GM23248 (cell line): ENCODE measurements around the gene FSIP1. TPM values are rescaled to one million over a fixed set of nuclear protein-coding genes. Genes with fewer than 3 reads are reported as not detected.
A peak's percentile ranks its signal among the peaks of the same experiment; 100 is the strongest.

Source experiments
- DNase-seq: peaks from one replicate; pipeline ENCODE4 v3.0.0-alpha.2; 2015
- H2AFZ ChIP-seq: fragments of 200-600 bp; sonication (generic); 2 replicates; pipeline ENCODE4 v1.6.1; 2016; ENCODE audit warnings: antibody characterized with exemption
- H3F3A ChIP-seq: fragments of 200-600 bp; sonication (generic); 2 replicates; pipeline ENCODE4 v1.6.1; 2016; ENCODE audit warnings: mild to moderate bottlenecking, antibody characterized with exemption, mixed run types; ENCODE audit not compliant: insufficient read depth
- H3K27ac ChIP-seq: fragments of 200-600 bp; sonication (generic); 2 replicates; pipeline ENCODE4 v1.5.1; 2016; ENCODE audit warnings: mild to moderate bottlenecking
- H3K27me3 ChIP-seq: fragments of 200-600 bp; sonication (generic); replicated peaks from 2 replicates; pipeline ENCODE4 v1.6.1; 2016; ENCODE audit warnings: mild to moderate bottlenecking; ENCODE audit not compliant: insufficient read depth
- H3K36me3 ChIP-seq: fragments of 200-600 bp; sonication (generic); 2 replicates; pipeline ENCODE4 v1.6.1; 2016; ENCODE audit warnings: low read depth, mild to moderate bottlenecking
- H3K4me1 ChIP-seq: fragments of 200-600 bp; sonication (generic); 2 replicates; pipeline ENCODE4 v1.6.1; 2016; ENCODE audit warnings: mild to moderate bottlenecking; ENCODE audit not compliant: insufficient read depth
- H3K4me2 ChIP-seq: fragments of 200-600 bp; sonication (generic); one replicate; pipeline ENCODE4 v1.6.1; 2016; ENCODE audit warnings: mild to moderate bottlenecking; ENCODE audit not compliant: unreplicated experiment
- H3K4me3 ChIP-seq: fragments of 200-600 bp; sonication (generic); 2 replicates; pipeline ENCODE4 v1.5.1; 2016; ENCODE audit warnings: mild to moderate bottlenecking
- H3K79me2 ChIP-seq: fragments of 200-600 bp; sonication (generic); 2 replicates; pipeline ENCODE4 v1.6.1; 2016; ENCODE audit warnings: mild to moderate bottlenecking; ENCODE audit not compliant: insufficient read depth
- H3K9ac ChIP-seq: fragments of 200-600 bp; sonication (generic); 2 replicates; pipeline ENCODE4 v1.6.1; 2016; ENCODE audit warnings: mild to moderate bottlenecking
- H3K9me2 ChIP-seq: fragments of 200-600 bp; sonication (generic); 2 replicates; pipeline ENCODE4 v1.6.1; 2016; ENCODE audit warnings: mixed run types, mild to moderate bottlenecking, moderate library complexity; ENCODE audit not compliant: insufficient read depth
- H3K9me3 ChIP-seq: fragments of 200-600 bp; sonication (generic); one replicate; pipeline ENCODE4 v1.6.1; 2017; ENCODE audit warnings: low read depth
- H4K20me1 ChIP-seq: fragments of 200-600 bp; sonication (generic); 2 replicates; pipeline ENCODE4 v1.6.0; 2016; ENCODE audit not compliant: insufficient read depth
- EZH2 ChIP-seq: fragments of 200-600 bp; sonication (generic); IDR thresholded peaks from 2 replicates; pipeline ENCODE4 v1.6.1; 2018; ENCODE audit warnings: antibody characterized with exemption, mild to moderate bottlenecking; ENCODE audit not compliant: insufficient read depth, poor library complexity, severe bottlenecking
- EZH2phosphoT487 ChIP-seq: fragments of 200-600 bp; sonication (generic); IDR thresholded peaks from 2 replicates; pipeline ENCODE4 v1.6.1; 2018; ENCODE audit warnings: antibody characterized with exemption, moderate library complexity, mild to moderate bottlenecking, low read depth; ENCODE audit not compliant: insufficient read depth
- WGBS, 2 experiments: methylation state at CpG; one replicate each; pipeline ENCODE4 v1.1.6; 2015 to 2017; ENCODE audit warnings: low lambda C conversion rate in 2 of 2, low coverage in 1 of 2; ENCODE audit errors: missing lambda C conversion rate in 2 of 2; 5-methylcytosine and 5-hydroxymethylcytosine counted together
- in situ Hi-C: fragments of 300-500 bp; cut with MboI; formaldehyde crosslinking; loops from 2 replicates; pipeline ENCODE4 v1.15.0; 2020
- polyA plus RNA-seq: library from polyadenylated mRNA; unstranded; fragments of >200 nt; fragmentation: Nextera tagmentation; extraction: Ambion mirVana; gene quantifications from 2 replicates; pipeline ENCODE4 v1.2.1, GENCODE V29; 2016
- total RNA-seq: library from RNA; depleted of rRNA; stranded (reverse); fragments of >200 nt; shearing (Covaris generic); gene quantifications from 2 replicates; pipeline ENCODE4 v1.2.3, GENCODE V29; 2014

FSIP1 gene
- total and polyA plus RNA-seq, 2 experiments from 2014 or later, result 2.4 TPM

GRCh38 chr15:39710681-39711080 lies 72.0 kb downstream of the FSIP1 start:
- H3F3A ChIP-seq, result peaks cover 9% of the 10 kb centered on the region; the same call in 1 of the 2 replicates
- no peak overlapping the region for H2AFZ ChIP-seq
- H3K27ac ChIP-seq, result no peak overlapping the region
- no peak overlapping the region for H3K4me3 ChIP-seq
- 0 out of 2 replicates have a peak, but pooled peaks cover 4% of the 10 kb centered on the region for H3K4me1 ChIP-seq
- H3K27me3 ChIP-seq, result no peaks in the 10 kb centered on the region
- no peaks in the 10 kb centered on the region for H3K9me2 ChIP-seq
- no peak overlapping the region for H3K9ac ChIP-seq
- no peaks in the 10 kb centered on the region for H4K20me1 ChIP-seq
- H3K4me2 ChIP-seq, result no peak overlapping the region
- H3K9me3 ChIP-seq, result no peaks in the 10 kb centered on the region
- TF ChIP-seq EZH2 (no peak), EZH2phosphoT487 (no peak)
- in situ Hi-C loops, result no loop called here
- no peaks in the 10 kb centered on the region for H3K79me2 ChIP-seq
- WGBS, 2 experiments, result 21 to 22% methylated on average over 2 of the region's 2 CpGs
- no peaks in the 10 kb centered on the region; the same call in 1 of the 2 replicates for H3K36me3 ChIP-seq
- no peak for DNase-seq

GRCh38 chr15:39709941-39710340 lies 72.7 kb downstream of the FSIP1 start:
- in situ Hi-C loops, result no loop called here
- peaks cover 9% of the 10 kb centered on the region; the same call in 1 of the 2 replicates for H3F3A ChIP-seq
- DNase-seq, result no peak
- H4K20me1 ChIP-seq, result no peaks in the 10 kb centered on the region
- H3K9me3 ChIP-seq, result no peaks in the 10 kb centered on the region
- H3K27me3 ChIP-seq, result no peaks in the 10 kb centered on the region
- H3K9me2 ChIP-seq, result no peaks in the 10 kb centered on the region
- no peaks in the 10 kb centered on the region for H3K79me2 ChIP-seq
- no peak overlapping the region for H3K4me3 ChIP-seq
- WGBS, 2 experiments, result 62 to 72% methylated on average over 4 of the region's 4 CpGs
- H2AFZ ChIP-seq, result no peak overlapping the region
- H3K27ac ChIP-seq, result no peak overlapping the region
- H3K4me2 ChIP-seq, result no peak overlapping the region
- H3K9ac ChIP-seq, result no peak overlapping the region
- H3K4me1 ChIP-seq, result peaks cover 8% of the 10 kb centered on the region
- TF ChIP-seq EZH2, result no peak
- no peak for TF ChIP-seq EZH2phosphoT487
- H3K36me3 ChIP-seq, result no peaks in the 10 kb centered on the region

- H3K79me2 ChIP-seq, result no peaks in the 10 kb centered on the region
- no peak overlapping the region for H3K4me2 ChIP-seq
- no peaks in the 10 kb centered on the region for H4K20me1 ChIP-seq
- H3K4me1 ChIP-seq, result peaks cover 11% of the 10 kb centered on the region
- no peak overlapping the region for H3K9ac ChIP-seq
- no peaks in the 10 kb centered on the region for H3K9me2 ChIP-seq
- no peak overlapping the region for H3K27ac ChIP-seq
- no peak overlapping the region for H2AFZ ChIP-seq
- H3K9me3 ChIP-seq, result no peaks in the 10 kb centered on the region
- DNase-seq, result no peak
- in situ Hi-C loops, result no loop called here
- H3F3A ChIP-seq, result no peaks in the 10 kb centered on the region
- TF ChIP-seq EZH2phosphoT487 (no peak), EZH2 (no peak)
- no peaks in the 10 kb centered on the region for H3K27me3 ChIP-seq
- H3K4me3 ChIP-seq, result no peak overlapping the region
- 82% methylated on average over 2 of the region's 2 CpGs for WGBS, 2 experiments
- no peaks in the 10 kb centered on the region for H3K36me3 ChIP-seq
Measured at GRCh38 chr15:39706206-39706605, 76.4 kb downstream of the FSIP1 start.

GRCh38 chr15:39704689-39705088 lies 78.0 kb downstream of the FSIP1 start:
- Histone ChIP-seq H3K27ac (peak overlapping the region; percentile 56), H3K9ac (peak overlapping the region; percentile 27; the same call in 1 of the 2 replicates), H2AFZ (no peak overlapping the region), H3K36me3 (no peaks in the 10 kb centered on the region), H3K79me2 (no peaks in the 10 kb centered on the region), H3K4me1 (peaks cover 20% of the 10 kb centered on the region), H3K4me2 (no peak overlapping the region), H3K9me3 (no peaks in the 10 kb centered on the region), H3K4me3 (no peak overlapping the region), H3F3A (peaks cover 7% of the 10 kb centered on the region), H4K20me1 (no peaks in the 10 kb centered on the region), H3K9me2 (no peaks in the 10 kb centered on the region), H3K27me3 (no peaks in the 10 kb centered on the region)
- no peak for TF ChIP-seq EZH2
- TF ChIP-seq EZH2phosphoT487, result no peak
- peak; percentile 72 for DNase-seq
- 65 to 68% methylated on average over 1 of the region's 1 CpG for WGBS, 2 experiments
- in situ Hi-C loops, result no loop called here

- peak overlapping the region; percentile 56 for H3K27ac ChIP-seq
Measured at GRCh38 chr15:39704235-39704634, 78.4 kb downstream of the FSIP1 start.

More at GRCh38 chr15:39704235-39704634, 78.4 kb downstream of the FSIP1 start:
- Histone ChIP-seq H4K20me1 (no peaks in the 10 kb centered on the region), H3K79me2 (no peaks in the 10 kb centered on the region), H3K4me2 (no peak overlapping the region), H3K27me3 (no peaks in the 10 kb centered on the region), H3K36me3 (no peaks in the 10 kb centered on the region), H3K4me1 (peaks cover 24% of the 10 kb centered on the region), H3K4me3 (no peak overlapping the region), H2AFZ (no peak overlapping the region), H3K9me2 (no peaks in the 10 kb centered on the region), H3K9me3 (no peaks in the 10 kb centered on the region), H3K9ac (0 out of 2 replicates have a peak overlapping the region, but pooled peaks have one; percentile 27), H3F3A (peaks cover 11% of the 10 kb centered on the region)
- WGBS, 2 experiments, result 91 to 92% methylated on average over 5 of the region's 5 CpGs
- DNase-seq, result no peak
- TF ChIP-seq EZH2phosphoT487 (no peak), EZH2 (no peak)
- in situ Hi-C loops, result no loop called here
